Measurements from ENCODE around the gene GAS7. TPM values are rescaled to one million over a fixed set of nuclear protein-coding genes. Genes with fewer than 3 reads are reported as not detected.

GAS7 gene
- total RNA-seq, 1 donor from 2014 or later: 2.0 TPM

DNA sequence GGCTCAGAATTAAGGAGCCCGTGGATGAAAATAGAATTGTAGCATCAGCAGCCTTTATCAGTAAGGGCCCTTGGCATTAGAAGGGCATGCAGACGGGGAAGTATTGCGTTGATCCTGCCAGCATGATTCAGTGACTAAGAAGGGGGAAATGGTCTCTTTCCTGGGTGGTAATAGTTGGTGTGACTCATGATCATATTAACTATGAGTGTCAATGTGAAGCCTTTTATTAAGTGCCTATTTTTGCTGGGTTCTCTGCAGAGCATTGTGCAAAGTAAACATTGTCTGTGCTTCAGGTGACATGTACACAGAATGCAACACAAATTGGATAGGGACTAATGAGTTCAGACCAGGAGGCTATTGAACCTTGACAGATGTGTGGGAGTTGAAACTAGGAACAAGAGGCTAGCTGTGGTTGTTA, 317.8 kb downstream of the GAS7 start:
- no peak for DNase-seq
- Mint-ChIP-seq H3K9me3 (ENCODE audit: unreplicated experiment) (peaks cover 3% of the 10 kb centered on the region), H3K4me3 (ENCODE audit: unreplicated experiment) (no peak overlapping the region), H3K36me3 (ENCODE audit: unreplicated experiment) (peaks cover 4% of the 10 kb centered on the region), H3K4me1 (ENCODE audit: low read depth, unreplicated experiment) (no peaks in the 10 kb centered on the region), H3K27ac (ENCODE audit: unreplicated experiment) (no peak overlapping the region), H3K27me3 (ENCODE audit: unreplicated experiment) (no peaks in the 10 kb centered on the region)
- TF ChIP-seq, protein P1, sequence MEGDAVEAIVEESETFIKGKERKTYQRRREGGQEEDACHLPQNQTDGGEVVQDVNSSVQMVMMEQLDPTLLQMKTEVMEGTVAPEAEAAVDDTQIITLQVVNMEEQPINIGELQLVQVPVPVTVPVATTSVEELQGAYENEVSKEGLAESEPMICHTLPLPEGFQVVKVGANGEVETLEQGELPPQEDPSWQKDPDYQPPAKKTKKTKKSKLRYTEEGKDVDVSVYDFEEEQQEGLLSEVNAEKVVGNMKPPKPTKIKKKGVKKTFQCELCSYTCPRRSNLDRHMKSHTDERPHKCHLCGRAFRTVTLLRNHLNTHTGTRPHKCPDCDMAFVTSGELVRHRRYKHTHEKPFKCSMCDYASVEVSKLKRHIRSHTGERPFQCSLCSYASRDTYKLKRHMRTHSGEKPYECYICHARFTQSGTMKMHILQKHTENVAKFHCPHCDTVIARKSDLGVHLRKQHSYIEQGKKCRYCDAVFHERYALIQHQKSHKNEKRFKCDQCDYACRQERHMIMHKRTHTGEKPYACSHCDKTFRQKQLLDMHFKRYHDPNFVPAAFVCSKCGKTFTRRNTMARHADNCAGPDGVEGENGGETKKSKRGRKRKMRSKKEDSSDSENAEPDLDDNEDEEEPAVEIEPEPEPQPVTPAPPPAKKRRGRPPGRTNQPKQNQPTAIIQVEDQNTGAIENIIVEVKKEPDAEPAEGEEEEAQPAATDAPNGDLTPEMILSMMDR (IDR thresholded peaks at IDR 0.05; ENCODE audit: partially characterized antibody, unreplicated experiment): no peak

DNA sequence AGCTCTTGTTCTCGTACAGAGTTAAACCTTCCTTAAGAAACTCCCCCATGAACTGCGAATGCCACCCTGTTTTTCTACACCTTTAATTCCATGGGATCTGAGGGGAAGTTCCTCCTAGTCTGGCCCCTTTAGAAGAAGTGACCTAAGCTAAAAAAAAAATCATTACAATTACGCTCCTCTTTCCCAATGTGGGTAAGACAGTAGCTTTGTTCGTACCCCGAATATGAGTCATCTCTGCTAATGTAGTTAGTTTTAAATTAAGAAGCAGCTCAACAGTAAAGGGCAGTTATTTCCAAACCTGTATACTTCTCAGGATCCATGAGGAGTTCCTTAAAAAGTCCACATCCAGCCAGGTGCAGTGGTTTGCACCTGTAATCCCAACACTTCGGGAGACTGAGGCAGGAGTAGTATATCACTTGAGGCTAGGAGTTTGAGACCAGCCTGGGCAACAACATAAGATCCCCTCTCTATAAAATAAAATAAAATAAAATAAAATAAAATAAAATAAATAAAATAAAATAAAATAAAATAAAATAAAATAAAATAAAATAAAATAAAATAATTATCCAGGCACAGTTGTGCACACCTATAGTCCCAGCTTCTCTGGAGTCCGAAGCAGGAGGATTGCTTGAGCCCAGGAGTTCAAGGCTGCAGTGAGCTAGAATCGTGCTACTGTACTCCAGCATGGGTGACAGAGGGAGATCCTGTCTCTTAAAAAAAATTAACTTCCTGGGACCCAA, 319.4 kb downstream of the GAS7 start:
- Mint-ChIP-seq H3K9me3 (ENCODE audit: unreplicated experiment) (peaks cover 3% of the 10 kb centered on the region), H3K4me1 (ENCODE audit: low read depth, unreplicated experiment) (no peaks in the 10 kb centered on the region), H3K4me3 (ENCODE audit: unreplicated experiment) (no peak overlapping the region)

DNA sequence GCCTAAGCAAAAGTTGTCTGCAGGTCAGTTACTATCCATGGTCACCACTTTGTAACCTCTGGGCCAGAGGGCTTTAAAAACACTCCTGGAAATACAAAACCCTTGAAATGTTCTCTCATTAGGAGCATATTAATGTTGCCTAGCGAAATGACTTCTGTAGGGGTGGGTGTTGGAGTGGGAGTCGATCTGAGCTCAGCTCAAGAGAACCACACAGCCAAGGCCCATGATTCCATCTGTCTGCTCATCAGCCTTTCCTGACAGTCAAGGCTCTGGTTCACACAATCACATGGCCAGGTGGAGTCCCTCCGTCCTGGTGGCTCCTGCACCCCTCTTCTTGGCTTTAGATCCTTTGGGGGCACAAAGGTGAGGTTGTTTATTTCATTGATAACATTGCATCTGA, 320.1 kb downstream of the GAS7 start:
- TF ChIP-seq, protein P1 (IDR thresholded peaks at IDR 0.05; ENCODE audit: partially characterized antibody, unreplicated experiment): no peak
- Mint-ChIP-seq H3K4me1 (ENCODE audit: low read depth, unreplicated experiment) (no peaks in the 10 kb centered on the region), H3K27me3 (ENCODE audit: unreplicated experiment) (no peaks in the 10 kb centered on the region), H3K27ac (ENCODE audit: unreplicated experiment) (no peak overlapping the region), H3K4me3 (ENCODE audit: unreplicated experiment) (no peak overlapping the region), H3K9me3 (ENCODE audit: unreplicated experiment) (peaks cover 3% of the 10 kb centered on the region), H3K36me3 (ENCODE audit: unreplicated experiment) (no peaks in the 10 kb centered on the region)
- DNase-seq: no peak

More for the DNA sequence above, 319.4 kb downstream of the GAS7 start:
- no peak for DNase-seq
- H3K36me3 Mint-ChIP-seq (ENCODE audit: unreplicated experiment): no peaks in the 10 kb centered on the region
- no peak overlapping the region for H3K27ac Mint-ChIP-seq (ENCODE audit: unreplicated experiment)
- H3K27me3 Mint-ChIP-seq (ENCODE audit: unreplicated experiment): no peaks in the 10 kb centered on the region
- TF ChIP-seq, protein P1 (IDR thresholded peaks at IDR 0.05; ENCODE audit: partially characterized antibody, unreplicated experiment): no peak

DNA sequence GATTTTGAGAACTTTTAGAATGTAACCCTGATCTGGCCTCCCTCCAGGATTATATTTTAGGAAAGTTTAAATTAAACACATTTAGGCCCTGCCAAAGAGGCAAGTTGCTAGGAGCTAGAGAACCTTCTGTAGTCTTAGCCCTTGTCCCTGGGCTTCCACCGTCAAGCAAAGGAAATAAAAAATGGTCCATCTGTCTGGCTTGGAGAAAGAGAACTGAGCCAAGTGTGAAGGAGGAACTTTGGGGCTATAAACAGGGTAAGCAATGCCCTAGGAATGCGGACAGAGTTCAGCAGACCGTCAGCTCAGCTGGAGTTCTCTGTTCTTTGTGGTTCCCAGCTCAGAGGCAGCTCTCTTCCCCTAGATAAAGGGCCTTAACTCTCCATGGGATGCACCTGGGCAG, 323.0 kb downstream of the GAS7 start:
- H3K27ac Mint-ChIP-seq (ENCODE audit: unreplicated experiment): no peak overlapping the region
- H3K27me3 Mint-ChIP-seq (ENCODE audit: unreplicated experiment): no peaks in the 10 kb centered on the region
- no peaks in the 10 kb centered on the region for H3K36me3 Mint-ChIP-seq (ENCODE audit: unreplicated experiment)
- TF ChIP-seq, protein P1 (IDR thresholded peaks at IDR 0.05; ENCODE audit: partially characterized antibody, unreplicated experiment): no peak
- no peaks in the 10 kb centered on the region for H3K4me1 Mint-ChIP-seq (ENCODE audit: low read depth, unreplicated experiment)
- H3K9me3 Mint-ChIP-seq (ENCODE audit: unreplicated experiment): no peaks in the 10 kb centered on the region
- DNase-seq: no peak
- H3K4me3 Mint-ChIP-seq (ENCODE audit: unreplicated experiment): no peak overlapping the region

DNA sequence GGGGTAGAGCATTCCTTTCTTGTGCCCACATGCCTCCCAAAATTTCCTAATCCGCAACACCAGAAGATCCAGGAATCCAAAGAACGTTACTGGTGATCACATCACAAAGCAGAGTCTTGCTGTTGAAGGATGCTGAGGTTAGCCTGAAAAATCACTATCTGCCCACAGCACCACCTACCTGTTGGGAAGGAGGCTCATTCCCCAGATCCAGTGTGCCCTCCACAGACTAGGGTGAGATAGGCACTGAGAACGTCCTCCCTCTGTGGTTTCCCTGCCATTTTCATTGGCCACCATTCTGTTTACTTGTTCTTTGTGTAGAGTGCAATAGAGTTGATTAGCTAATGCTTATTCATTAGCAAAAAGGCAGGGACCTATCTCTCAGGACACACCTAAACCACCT, 323.7 kb downstream of the GAS7 start:
- Mint-ChIP-seq H3K9me3 (ENCODE audit: unreplicated experiment) (no peaks in the 10 kb centered on the region), H3K27me3 (ENCODE audit: unreplicated experiment) (no peaks in the 10 kb centered on the region), H3K27ac (ENCODE audit: unreplicated experiment) (no peak overlapping the region), H3K4me1 (ENCODE audit: low read depth, unreplicated experiment) (no peaks in the 10 kb centered on the region), H3K4me3 (ENCODE audit: unreplicated experiment) (no peak overlapping the region), H3K36me3 (ENCODE audit: unreplicated experiment) (no peaks in the 10 kb centered on the region)
- DNase-seq: no peak
- TF ChIP-seq, protein P1 (IDR thresholded peaks at IDR 0.05; ENCODE audit: partially characterized antibody, unreplicated experiment): no peak

All from glutamatergic neuron (in vitro differentiated cells).